ENCODE results near the gene AKNA.

DNA sequence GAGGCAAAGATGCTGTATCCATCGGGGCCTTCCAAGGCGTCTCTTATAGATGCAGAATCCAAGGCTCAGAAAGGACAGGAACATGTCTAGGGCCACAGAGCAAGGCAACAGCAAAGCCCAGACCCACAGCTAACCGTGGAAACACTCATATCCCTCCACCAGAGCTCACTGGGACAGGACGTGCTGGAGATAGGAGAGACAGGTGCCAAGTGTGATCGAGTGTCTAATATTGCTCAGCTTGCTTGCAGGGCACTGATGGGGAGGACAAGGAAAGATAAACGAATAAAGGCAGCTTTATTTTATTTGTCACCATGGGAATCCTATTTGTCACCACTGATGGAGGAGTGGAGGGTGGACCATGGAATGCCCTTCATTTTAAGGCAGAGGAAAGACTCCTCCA is 44.0 kb upstream of the AKNA start:
- TF ChIP-seq POLR2A (IDR thresholded peaks at IDR 0.05) (no peak), EP300 (IDR thresholded peaks at IDR 0.05; ENCODE audit: low read depth) (no peak), POLR2AphosphoS5 (IDR thresholded peaks at IDR 0.05) (no peak)
- TF ChIP-seq, protein P1, sequence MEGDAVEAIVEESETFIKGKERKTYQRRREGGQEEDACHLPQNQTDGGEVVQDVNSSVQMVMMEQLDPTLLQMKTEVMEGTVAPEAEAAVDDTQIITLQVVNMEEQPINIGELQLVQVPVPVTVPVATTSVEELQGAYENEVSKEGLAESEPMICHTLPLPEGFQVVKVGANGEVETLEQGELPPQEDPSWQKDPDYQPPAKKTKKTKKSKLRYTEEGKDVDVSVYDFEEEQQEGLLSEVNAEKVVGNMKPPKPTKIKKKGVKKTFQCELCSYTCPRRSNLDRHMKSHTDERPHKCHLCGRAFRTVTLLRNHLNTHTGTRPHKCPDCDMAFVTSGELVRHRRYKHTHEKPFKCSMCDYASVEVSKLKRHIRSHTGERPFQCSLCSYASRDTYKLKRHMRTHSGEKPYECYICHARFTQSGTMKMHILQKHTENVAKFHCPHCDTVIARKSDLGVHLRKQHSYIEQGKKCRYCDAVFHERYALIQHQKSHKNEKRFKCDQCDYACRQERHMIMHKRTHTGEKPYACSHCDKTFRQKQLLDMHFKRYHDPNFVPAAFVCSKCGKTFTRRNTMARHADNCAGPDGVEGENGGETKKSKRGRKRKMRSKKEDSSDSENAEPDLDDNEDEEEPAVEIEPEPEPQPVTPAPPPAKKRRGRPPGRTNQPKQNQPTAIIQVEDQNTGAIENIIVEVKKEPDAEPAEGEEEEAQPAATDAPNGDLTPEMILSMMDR (IDR thresholded peaks at IDR 0.05): no peak
